Gastrocnemius medialis (tissue), 4 donors: ENCODE measurements around the gene IKZF2.

Source experiments
- CTCF ChIP-seq, 5 experiments: fragments of 450-650 bp in 3 of 5; fragments of 200-600 bp in 2 of 5; sonication (generic) in 2 of 5; IDR thresholded peaks in 4 of 5; conservative IDR thresholded peaks in 1 of 5; 1 replicate in 4 of 5; 2 replicates in 1 of 5; pipeline ENCODE4 v1.5.1; 2016 to 2019; ENCODE audit warnings: antibody characterized with exemption in 5 of 5, mild to moderate bottlenecking in 3 of 5, moderate library complexity in 3 of 5
- POLR2A ChIP-seq, 2 donors: fragments of 450-650 bp; IDR thresholded peaks; one replicate each; pipeline ENCODE4 v1.6.1; 2017; ENCODE audit warnings: antibody characterized with exemption in 2 of 2, mild to moderate bottlenecking in 2 of 2, moderate library complexity in 2 of 2

GRCh38 chr2:212998626-212999359 is 152.6 kb downstream of the IKZF2 start:
- TF ChIP-seq CTCF (IDR thresholded peaks at IDR 0.05 in 4 of 5, conservative IDR thresholded peaks at IDR 0.05 in 1 of 5): no peak
- no peak for TF ChIP-seq POLR2A (IDR thresholded peaks at IDR 0.05)
